Gastroesophageal sphincter (tissue), 4 donors: ENCODE data around the gene ENOSF1. TPM values are rescaled to one million over a fixed set of nuclear protein-coding genes. Genes with fewer than 3 reads are reported as not detected.
"Not testable (repeated sequence)": the region's sequence is repeated elsewhere in the genome, so short reads cannot be mapped to it uniquely, and the experiment has no call there.

Experiments used
- ATAC-seq: fragments of 150-250 bp; one replicate; pipeline ENCODE4 v1.9.1; 2016; ENCODE audit warnings: mild to moderate bottlenecking, moderate library complexity
- H3K27ac ChIP-seq, 4 donors: fragments of 200-600 bp; sonication (generic) in 3 of 4; 1 replicate in 3 of 4; 2 replicates in 1 of 4; pipeline ENCODE4 v1.5.1; 2016 to 2019
- H3K27me3 ChIP-seq: fragments of 200-600 bp; sonication (generic); one replicate; pipeline ENCODE4 v1.5.1; 2019
- H3K36me3 ChIP-seq, 2 donors: fragments of 200-600 bp; sonication (generic); one replicate each; pipeline ENCODE4 v1.5.1; 2019; ENCODE audit warnings: control low read depth in 1 of 2
- H3K4me1 ChIP-seq, 3 donors: fragments of 200-600 bp; sonication (generic); 1 replicate in 2 of 3; 2 replicates in 1 of 3; pipeline ENCODE4 v1.5.1; 2016 to 2019; ENCODE audit warnings: control low read depth in 2 of 3
- H3K4me3 ChIP-seq, 2 donors: fragments of 200-600 bp; sonication (generic); one replicate each; pipeline ENCODE4 v1.5.1; 2019; ENCODE audit warnings: mild to moderate bottlenecking in 1 of 2, moderate library complexity in 1 of 2
- H3K9me3 ChIP-seq, 3 donors: fragments of 200-600 bp; sonication (generic); one replicate each; pipeline ENCODE4 v1.5.1; 2017 to 2019; ENCODE audit warnings: control low read depth in 2 of 3
- CTCF ChIP-seq, 4 experiments: fragments of 200-600 bp in 2 of 4; fragments of 450-650 bp in 2 of 4; sonication (generic) in 1 of 4; IDR thresholded peaks; one replicate each; pipeline ENCODE4 v1.5.1; 2017 to 2019; ENCODE audit warnings: antibody characterized with exemption in 4 of 4, mild to moderate bottlenecking in 2 of 4, moderate library complexity in 2 of 4
- EP300 ChIP-seq: sonication (generic); formaldehyde crosslinking; IDR thresholded peaks from one replicate; pipeline ENCODE4 v1.6.1; 2017; ENCODE audit warnings: antibody characterized with exemption, mild to moderate bottlenecking
- POLR2A ChIP-seq, 2 donors: fragments of 450-650 bp; IDR thresholded peaks; one replicate each; pipeline ENCODE4 v1.6.1; 2017; ENCODE audit warnings: antibody characterized with exemption in 2 of 2, mild to moderate bottlenecking in 2 of 2, moderate library complexity in 1 of 2
- POLR2AphosphoS5 ChIP-seq: sonication (generic); formaldehyde crosslinking; IDR thresholded peaks from one replicate; pipeline ENCODE4 v1.6.1; 2017; ENCODE audit warnings: antibody characterized with exemption
- WGBS, 2 donors: methylation state at CpG; one replicate each; pipeline ENCODE4 v1.1.5; 2018; ENCODE audit warnings: low coverage in 1 of 2; 5-methylcytosine and 5-hydroxymethylcytosine counted together
- total RNA-seq, 4 donors: library from RNA; depleted of rRNA; stranded (reverse); fragments of >200 nt; gene quantifications; one replicate each; pipeline ENCODE4 v1.1.0, GENCODE V29; 2016

ENOSF1 gene
- total RNA-seq, 4 donors from 2014 or later, result 16.2 to 80.2 (median 37.1) TPM

GRCh38 chr18:685438-685837 is 27.0 kb downstream of the ENOSF1 start:
- no peaks in the 10 kb centered on the region for H3K27me3 ChIP-seq
- no peak for TF ChIP-seq POLR2A (IDR thresholded peaks at IDR 0.05)
- TF ChIP-seq POLR2AphosphoS5, result no peak
- ATAC-seq, result no peak
- H3K4me1 ChIP-seq, result no peaks in the 10 kb centered on the region
- peaks cover 0 to 90% of the 10 kb centered on the region in 2 donors for H3K36me3 ChIP-seq
- no peaks in the 10 kb centered on the region for H3K9me3 ChIP-seq
- WGBS, 2 donors, result 75 to 87% methylated on average over 3 of the region's 3 CpGs
- no peak overlapping the region for H3K4me3 ChIP-seq
- no peak overlapping the region for H3K27ac ChIP-seq

- no peak for ATAC-seq
- WGBS, 2 donors, result 95 to 100% methylated on average over 1 to 3 of the region's 5 CpGs
- H3K4me1 ChIP-seq, result no peaks in the 10 kb centered on the region
- TF ChIP-seq EP300, result no peak
- no peak for TF ChIP-seq POLR2AphosphoS5
- no peak for TF ChIP-seq POLR2A (IDR thresholded peaks at IDR 0.05)
- no peak for TF ChIP-seq CTCF (IDR thresholded peaks at IDR 0.05)
- H3K27me3 ChIP-seq, result no peaks in the 10 kb centered on the region
- H3K4me3 ChIP-seq, result no peak overlapping the region
- H3K27ac ChIP-seq, result no peak overlapping the region
- no peaks in the 10 kb centered on the region for H3K9me3 ChIP-seq
- H3K36me3 ChIP-seq, result peaks cover 0 to 93% of the 10 kb centered on the region in 2 donors
Observed at GRCh38 chr18:683531-683930, 28.9 kb downstream of the ENOSF1 start.

- no peak for TF ChIP-seq CTCF (IDR thresholded peaks at IDR 0.05)
- TF ChIP-seq POLR2A (IDR thresholded peaks at IDR 0.05), result no peak
- TF ChIP-seq POLR2AphosphoS5, result no peak
- no peak for TF ChIP-seq EP300
- no peak for ATAC-seq
- Histone ChIP-seq H3K27ac (no peak overlapping the region), H3K27me3 (no peaks in the 10 kb centered on the region), H3K4me3 (no peak overlapping the region), H3K9me3 (no peaks in the 10 kb centered on the region), H3K36me3 (peaks cover 0 to 93% of the 10 kb centered on the region in 2 donors), H3K4me1 (no peaks in the 10 kb centered on the region)
Observed at GRCh38 chr18:682833-683232, 29.6 kb downstream of the ENOSF1 start.

- H3K9me3 ChIP-seq, H3K4me1 ChIP-seq, H3K27ac ChIP-seq, H3K27me3 ChIP-seq, H3K4me3 ChIP-seq, ATAC-seq: not testable (repeated sequence)
- H3K36me3 ChIP-seq, result peaks cover 0 to 94% of the 10 kb centered on the region in 2 donors
- WGBS, 2 donors, result 93 to 94% methylated on average over 5 to 9 of the region's 9 CpGs
Observed at GRCh38 chr18:682416-682815, 30.0 kb downstream of the ENOSF1 start.

- H3K27me3 ChIP-seq, result no peaks in the 10 kb centered on the region
- H3K4me3 ChIP-seq, result no peak overlapping the region
- H3K36me3 ChIP-seq, result peaks cover 0 to 94% of the 10 kb centered on the region in 2 donors
- TF ChIP-seq EP300, result no peak
- no peak for TF ChIP-seq POLR2A (IDR thresholded peaks at IDR 0.05)
- no peaks in the 10 kb centered on the region for H3K4me1 ChIP-seq
- ATAC-seq, result no peak
- no peak overlapping the region for H3K27ac ChIP-seq
- H3K9me3 ChIP-seq, result no peaks in the 10 kb centered on the region
- WGBS, 2 donors, result 81 to 100% methylated on average over 2 to 4 of the region's 5 CpGs
Observed at GRCh38 chr18:681985-682384, 30.4 kb downstream of the ENOSF1 start.

- no peak overlapping the region for H3K4me3 ChIP-seq
- no peak for ATAC-seq
- TF ChIP-seq POLR2A (IDR thresholded peaks at IDR 0.05) (no peak), POLR2AphosphoS5 (no peak), EP300 (no peak), CTCF (IDR thresholded peaks at IDR 0.05) (no peak)
- H3K27me3 ChIP-seq, result no peaks in the 10 kb centered on the region
- peaks cover 0 to 5% (median 0%) of the 10 kb centered on the region in 3 donors for H3K4me1 ChIP-seq
- WGBS, 2 donors, result 86 to 100% methylated on average over 1 to 3 of the region's 4 CpGs
- H3K27ac ChIP-seq, result no peak overlapping the region
- peaks cover 0 to 96% of the 10 kb centered on the region in 2 donors for H3K36me3 ChIP-seq
- H3K9me3 ChIP-seq, result no peaks in the 10 kb centered on the region
Observed at GRCh38 chr18:680392-680791, 32.0 kb downstream of the ENOSF1 start.
